HG03342 (cell line): ENCODE measurements around the gene SELPLG.
"Not testable (repeated sequence)": the region's sequence is repeated elsewhere in the genome, so short reads cannot be mapped to it uniquely, and the experiment has no call there.

Experiments used
- ATAC-seq: cut with Tn5 transposase; IDR thresholded peaks from one replicate; pipeline ENCODE4 v1.9.1; 2021; ENCODE audit warnings: mild to moderate bottlenecking, moderate library complexity; ENCODE audit not compliant: unreplicated experiment

The SELPLG gene

DNA sequence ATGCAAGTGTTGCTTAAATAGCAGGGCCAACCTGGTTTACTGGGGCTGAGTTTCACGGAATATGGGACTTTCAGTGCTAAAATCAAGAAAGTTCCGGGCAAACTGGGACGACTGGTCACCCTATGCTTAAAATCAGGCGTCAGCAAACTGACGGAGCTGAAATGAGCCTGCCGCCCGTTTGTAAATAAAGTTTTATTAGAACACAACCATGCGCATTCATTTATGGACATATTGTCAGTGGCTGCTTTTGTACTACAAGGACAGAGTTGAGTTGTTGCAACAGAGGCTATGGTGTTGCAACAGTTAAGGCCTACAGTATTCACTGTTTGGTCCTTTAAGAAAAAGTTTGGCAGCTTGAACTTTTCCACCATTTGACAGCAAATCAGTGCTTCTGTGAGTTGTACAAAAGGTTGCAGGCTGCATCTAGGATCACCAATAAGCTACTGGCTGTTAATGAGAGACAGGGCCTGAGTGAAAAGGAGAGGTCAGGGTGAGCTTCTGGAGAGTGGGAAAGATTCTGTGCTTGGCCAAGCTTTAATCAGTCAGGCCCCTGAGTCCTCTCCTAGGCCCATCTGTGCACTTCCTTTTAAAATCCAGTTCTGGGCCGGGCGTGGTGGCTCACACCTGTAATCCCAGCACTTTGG, 13.3 kb downstream of the SELPLG start:
- no peak for ATAC-seq

DNA sequence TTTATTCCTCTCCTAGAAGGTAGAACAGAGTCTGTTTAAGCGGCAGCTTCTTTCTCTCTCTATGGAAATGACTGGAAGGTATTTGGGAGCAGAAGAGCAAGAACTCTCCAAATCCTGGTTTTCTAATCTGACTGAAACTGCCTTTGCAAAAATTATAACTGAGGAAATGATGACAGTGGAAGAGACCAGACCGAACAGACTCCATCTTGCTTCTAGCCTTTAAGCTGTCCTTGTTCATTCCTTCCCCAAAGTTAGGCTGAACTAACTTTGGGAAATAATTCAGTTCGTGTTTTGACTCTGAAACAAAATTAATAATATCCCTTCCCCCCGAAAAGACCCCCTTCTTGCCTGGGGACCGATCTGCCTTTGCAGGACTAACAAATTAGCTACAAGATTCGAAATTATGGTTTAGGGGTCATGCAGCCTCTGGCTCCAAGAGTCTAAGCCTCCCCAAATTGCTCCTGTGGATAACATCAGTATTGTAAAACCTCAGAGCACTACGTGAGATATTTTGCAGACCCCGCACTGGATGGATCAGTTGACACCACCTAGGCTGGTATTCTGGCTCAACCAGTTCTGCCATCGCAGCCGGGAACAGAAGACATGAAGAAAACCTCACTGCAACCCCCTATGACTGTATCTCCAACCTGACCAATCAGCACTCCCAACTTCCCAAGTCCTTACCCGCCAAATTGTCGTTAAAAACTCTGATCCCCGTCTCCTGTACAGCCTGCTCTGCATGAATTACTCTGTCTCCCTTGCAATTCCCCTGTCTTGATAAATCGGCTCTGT, 14.1 kb downstream of the SELPLG start:
- no peak for ATAC-seq

DNA sequence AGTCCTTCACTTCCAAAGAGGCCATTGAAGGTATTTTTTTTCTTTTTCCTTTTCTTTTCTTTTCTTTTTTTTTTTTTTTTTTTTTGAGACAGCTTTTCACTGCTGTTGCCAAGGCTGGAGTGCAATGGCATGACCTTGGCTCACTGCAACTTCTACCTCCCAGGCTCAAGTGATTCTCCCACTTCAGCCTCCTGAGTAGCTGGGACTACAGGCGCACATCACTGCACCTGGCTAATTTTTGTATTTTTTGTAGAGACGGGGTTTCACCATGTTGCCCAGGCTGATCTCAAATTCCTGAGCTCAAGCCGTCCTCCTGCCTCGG, 14.8 kb downstream of the SELPLG start:
- ATAC-seq, result not testable (repeated sequence)

DNA sequence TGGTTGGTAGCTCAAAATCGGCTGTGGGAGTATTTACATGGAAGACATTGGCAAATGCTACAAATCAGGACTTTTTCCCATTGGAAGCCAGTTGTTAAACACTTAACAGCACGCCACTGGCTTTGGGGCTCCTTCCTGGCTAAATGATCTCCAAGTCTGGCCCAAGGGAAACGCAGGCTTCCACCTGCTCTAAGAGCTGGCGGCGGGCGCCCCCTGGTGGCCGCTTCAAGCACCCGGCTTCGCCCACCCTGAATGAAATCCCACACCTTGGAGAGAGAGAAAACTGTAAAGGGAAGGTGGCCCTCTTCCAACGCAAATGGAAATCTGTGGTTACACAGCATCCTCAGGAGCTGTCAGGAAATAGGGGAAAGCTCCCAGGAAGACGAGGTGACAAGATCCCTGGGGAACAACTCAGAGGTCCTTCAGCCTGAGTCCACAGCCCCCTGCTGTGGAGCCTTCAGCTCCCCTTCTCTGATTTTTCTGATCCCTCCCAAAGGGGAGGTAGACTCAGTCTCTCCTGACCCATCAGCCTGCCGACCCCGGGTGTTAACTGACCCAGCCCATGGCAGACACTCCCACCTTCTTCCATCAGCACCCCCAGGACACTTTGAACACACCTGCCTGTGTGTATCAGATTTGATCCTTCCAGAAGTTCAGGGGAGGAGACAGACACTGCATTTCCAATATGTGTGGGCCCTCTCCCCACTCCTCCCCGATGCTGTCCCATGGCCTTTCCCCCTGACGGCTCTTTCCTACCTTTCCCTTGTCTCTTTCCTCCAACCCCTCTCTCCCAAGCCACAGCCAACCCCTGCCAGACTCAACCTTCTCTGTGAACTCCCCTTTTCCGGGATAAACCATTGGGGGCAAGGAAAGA, 15.4 kb downstream of the SELPLG start:
- peak; percentile 47 for ATAC-seq

DNA sequence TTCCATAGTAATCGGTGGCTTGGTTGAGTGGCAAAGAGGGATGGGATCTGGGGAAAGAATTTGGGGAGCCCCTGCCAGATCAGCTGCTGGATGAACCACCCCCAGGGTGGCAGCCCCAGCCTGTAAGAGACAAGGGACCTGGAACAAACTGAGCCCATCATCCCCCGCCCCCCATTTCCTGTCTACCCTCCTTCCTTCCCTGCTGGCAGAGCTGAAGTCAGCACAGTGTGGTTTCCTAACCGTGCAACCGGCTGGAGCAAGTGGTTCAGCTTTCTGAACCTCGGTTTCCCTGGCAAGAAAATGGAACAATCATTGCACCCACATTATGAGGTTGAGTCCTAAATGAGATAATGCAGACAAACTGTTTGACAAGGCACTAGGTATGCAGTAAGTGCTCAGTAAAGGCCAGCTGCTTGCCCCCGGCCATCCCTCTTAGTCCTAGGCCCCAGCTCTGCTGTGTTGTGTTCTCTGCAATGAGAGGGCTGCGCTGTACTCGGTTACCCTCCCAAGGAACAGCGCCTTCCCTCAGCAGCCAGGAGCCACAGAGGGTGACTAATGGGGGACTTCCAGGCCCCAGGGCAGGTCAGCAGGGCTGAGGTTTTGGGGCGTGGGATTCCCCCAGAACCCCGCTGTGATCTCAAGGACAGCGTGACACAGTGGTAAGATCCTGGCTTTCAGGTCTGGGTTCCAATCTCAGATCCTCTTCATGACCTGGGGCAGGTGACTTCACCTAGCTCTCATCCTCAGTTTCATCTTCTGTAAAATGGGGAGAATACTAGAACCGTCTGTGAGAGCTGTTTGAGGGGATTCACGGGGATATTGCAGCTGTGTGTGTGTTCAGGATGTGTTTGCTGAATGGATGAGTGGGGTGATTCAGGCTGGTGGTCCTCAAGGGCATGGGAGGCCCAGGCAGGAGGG, 16.5 kb downstream of the SELPLG start:
- ATAC-seq, result peak; percentile 73

DNA sequence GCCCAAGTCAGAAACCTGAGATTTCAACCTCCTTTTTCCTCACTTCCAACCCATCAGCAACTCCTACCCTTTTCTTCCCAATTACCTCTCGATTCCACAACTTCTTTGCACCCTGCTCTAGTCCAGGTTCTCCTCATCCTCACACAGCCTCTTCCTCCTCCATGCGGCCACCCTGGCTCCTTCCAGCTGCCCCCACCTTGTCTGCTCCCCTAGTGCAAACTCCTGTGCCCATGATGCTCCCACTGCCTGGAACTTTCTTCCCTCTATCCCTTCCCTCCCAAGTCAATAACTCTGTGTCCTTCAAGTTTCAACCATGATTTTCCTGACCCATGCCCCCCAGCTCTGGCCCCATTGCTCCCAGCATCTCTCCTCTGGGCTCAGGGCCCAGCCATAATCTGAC, 17.3 kb downstream of the SELPLG start:
- ATAC-seq, result no peak

DNA sequence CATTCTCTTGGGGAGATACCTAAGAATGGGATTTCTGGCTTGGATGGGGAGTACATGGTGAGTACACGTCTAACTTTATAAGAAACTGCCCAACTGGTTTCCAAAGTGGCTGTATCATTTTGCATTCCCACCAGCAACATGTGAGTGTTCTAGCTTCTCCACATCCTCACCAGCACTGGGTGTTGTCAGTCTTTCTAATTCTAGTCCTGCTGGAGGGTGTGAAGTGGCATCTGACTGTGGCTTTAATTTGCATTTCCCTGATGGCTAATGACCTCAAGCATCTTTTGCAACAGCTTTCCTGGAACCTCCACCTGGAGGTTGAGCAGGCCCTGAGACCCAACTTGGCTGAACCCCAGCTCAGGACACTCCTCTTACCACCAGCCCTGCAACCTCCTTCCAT, 17.8 kb downstream of the SELPLG start:
- ATAC-seq, result no peak

DNA sequence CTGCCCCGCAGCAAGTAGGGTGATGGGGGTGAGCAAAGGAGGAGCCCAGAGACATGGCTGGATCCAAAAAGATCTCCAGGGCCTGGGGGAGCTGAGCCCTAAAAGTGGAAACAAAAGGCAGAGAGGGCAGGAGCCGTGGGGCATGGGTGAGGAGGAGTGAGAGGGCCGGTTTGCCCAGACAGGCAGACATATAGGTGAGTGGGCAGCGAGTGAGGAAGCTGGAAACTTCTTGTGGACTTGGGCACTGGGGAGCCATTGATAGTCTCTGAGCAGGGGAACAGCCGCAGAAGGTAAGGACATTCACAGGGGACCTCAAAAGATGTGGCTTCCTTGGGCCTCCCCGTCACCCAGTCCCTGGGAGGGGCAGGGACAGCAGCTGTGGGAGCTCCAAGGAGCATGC, 19.1 kb downstream of the SELPLG start:
- ATAC-seq, result no peak

DNA sequence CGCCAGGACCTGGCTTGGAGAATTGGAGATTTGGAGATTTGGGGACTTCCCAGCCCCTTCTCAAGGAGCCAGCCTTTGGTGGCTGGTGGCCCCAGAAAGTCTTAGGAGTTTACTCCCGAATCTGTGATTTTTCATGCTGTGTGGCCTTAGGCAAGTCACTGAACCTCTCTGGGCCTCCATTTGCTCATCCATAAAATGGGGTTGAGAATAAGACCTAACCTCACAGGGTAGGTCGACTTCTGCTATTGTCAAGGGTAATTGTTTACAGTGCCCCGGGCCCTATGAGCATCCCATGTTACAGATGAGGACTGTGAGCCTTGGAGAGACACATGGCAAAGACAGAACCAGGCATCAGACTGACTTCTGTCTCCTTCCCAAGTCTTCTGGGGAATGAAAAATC, 19.7 kb downstream of the SELPLG start:
- no peak for ATAC-seq

DNA sequence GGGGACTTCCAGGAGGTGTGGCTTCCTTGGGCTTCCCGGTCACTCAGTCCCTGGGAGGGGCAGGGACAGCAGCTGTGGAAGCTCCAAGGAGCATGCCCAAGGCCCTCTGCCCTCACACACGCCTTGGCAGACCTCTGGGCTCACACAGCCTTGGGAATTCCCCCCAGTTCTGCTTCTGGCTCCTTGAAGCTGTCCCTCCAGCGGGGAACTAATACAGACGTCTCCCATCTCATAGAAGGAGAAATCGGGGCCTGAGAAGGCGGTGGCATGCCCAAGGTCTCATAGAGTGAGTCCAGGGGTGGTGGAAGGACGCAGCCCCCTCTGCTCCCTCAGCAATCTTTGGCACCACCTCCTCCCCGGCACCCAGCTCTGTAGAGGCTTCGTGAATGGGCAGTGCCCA, 20.1 kb downstream of the SELPLG start:
- no peak for ATAC-seq

DNA sequence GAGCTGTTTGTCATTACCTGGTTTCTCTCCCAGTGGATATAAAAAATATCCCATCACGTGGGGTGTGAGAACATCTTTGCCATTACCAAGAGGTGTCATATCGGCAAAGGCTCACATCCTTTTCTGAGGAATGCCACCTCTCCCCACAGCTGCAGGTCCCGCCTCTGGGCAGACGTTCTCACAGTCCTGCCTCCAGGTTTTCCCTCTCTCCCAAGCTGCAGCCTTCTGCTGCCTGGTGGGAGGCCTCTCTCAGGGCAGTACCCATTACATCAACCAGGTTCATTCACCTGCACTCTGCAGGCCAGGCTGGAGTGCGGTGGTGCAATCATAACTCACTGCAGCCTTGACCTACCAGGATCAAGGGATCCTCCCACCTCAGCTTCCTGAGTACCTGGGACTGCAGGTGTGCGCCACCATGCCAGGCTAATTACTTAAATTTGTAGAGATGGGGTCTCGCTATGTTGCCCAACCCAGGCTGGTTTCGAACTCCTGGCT, 20.9 kb downstream of the SELPLG start:
- ATAC-seq, result no peak

DNA sequence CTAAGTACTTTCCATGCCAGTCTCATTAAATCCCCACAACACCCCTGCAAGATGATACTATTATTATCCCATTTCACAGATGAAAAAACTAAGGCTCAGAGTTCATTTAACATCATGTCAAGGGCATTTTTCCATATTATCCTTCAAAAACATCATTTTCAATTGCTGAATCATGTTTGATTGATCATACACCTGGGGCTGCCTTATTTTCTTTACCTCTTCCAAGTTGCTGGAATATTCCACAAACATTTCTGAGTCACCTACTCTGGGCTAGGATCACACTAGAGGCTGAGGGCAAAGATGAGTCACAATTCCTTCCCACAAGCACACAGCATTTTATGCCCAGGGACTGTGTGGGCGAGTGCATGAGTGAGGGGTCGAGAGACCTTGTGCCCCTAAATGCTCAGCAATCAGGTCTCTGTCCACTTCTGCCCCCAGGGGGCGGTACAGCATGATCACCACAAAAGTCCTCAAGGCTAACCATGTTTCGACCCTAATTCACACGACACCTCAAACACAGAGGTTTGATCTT, 21.7 kb downstream of the SELPLG start:
- no peak for ATAC-seq

DNA sequence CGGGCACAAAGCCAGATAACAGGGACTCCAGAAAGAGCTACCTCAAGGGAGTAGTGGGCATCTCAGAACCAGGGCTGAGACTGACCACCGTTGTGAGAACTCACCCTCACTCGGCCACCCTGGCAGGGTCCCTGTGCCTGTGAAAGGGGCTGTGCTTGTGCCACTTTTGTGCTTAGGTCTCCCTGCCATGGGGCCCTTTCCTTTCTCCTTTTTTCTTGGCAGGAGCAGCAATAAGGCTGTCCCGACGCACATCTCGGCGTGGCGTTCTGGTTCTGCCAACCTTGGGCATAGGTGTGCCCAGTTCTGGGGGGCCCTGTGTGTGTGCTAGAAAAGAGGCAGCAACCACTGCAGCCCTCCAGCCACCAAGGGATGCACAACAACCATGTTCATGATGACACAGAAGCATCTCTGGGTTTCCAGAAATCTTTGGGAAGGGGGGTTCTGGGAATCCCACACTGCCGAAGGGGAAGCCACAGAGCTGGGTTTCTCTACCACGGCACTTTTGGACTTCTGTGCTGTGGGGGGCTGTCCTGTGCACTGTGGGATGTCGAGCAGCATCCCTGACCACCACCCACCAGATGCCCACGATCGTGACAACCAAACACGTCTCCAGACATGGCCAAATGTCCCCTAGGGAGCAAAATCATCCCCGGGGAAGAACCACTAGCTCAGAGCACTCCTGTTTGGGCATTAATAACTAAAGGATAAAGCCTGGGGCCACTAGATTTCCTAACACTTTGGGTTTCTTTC, 22.7 kb downstream of the SELPLG start:
- ATAC-seq, result no peak

DNA sequence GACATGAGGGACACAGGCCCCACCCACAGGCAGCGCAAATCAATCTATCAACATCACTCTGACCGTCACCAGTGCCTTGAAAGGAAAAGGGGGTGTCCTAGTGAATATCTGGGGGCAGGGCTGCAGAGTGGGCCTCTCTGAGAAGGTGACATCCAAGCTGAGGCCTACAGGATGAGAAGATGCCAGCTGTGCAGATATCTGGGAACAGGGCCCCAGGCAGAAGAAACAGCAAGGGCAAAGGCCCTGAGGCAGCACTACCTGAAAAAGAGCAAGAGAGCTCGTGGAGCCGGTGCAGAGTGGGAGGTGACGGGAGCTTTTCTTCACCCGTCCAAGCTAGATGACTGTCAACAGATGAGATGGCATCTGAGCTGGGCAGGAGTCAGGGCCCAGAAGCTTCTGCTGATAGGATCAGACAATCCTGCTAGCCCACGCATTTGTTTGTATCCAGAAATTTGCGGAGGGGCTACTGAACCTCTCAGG, 23.3 kb downstream of the SELPLG start:
- ATAC-seq, result no peak

DNA sequence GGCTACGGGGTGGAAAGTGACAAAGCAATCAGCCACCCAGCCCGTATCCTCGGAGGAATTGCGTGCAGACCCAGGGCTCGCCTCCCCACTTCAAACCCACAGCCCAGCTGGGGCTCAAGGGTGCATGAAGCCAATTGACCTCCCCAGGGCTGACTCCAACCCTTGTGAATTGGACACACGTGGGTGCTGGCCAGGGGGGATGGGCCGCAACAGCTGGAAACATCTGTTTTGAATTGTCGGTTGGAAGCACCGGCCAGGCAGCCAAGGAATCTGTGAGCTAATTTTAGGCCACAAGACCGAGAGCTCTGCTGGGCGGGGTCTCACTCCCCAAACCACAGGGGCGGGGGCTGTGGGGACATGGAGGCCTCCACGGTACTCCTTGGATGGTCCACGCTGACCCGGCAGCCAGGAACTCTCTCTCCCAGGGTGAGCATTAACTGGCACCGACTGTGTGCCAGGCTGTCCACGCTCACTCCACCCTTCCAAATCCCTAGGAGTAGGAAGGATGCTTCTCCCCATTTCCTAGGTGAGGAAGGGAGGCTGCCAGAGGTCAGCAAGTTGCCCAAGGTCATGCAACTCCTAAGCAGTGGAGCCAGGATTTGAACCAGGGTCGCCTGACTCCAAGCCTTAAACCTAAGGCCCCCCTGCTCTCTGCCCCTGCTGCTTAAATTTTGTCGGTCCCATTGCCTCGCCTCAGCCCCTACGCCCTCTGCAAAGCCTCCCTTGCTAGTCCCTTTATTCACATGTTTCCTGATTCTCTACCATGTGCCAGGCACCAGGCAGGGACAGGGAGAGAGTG, 24.0 kb downstream of the SELPLG start:
- ATAC-seq, result peak; percentile 47

DNA sequence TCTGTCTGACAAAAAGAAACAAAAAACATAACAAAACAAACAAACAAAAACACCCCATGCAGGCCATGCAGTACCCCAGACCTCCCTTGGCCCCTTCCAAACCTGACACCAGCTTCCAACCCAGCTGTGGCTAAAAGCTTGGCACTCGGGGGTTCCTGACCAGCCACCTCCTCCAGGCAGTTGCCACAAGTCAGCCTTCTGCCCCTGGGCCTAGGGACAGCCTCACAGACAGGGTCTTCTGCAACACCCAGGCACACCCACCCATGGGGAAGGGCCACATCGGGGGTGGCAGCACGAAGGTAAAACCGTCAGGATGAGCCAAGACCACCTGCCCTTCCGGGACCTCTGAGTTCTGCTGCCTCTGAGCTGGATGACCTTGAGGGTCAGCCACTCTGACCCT, 25.1 kb downstream of the SELPLG start:
- ATAC-seq, result no peak

DNA sequence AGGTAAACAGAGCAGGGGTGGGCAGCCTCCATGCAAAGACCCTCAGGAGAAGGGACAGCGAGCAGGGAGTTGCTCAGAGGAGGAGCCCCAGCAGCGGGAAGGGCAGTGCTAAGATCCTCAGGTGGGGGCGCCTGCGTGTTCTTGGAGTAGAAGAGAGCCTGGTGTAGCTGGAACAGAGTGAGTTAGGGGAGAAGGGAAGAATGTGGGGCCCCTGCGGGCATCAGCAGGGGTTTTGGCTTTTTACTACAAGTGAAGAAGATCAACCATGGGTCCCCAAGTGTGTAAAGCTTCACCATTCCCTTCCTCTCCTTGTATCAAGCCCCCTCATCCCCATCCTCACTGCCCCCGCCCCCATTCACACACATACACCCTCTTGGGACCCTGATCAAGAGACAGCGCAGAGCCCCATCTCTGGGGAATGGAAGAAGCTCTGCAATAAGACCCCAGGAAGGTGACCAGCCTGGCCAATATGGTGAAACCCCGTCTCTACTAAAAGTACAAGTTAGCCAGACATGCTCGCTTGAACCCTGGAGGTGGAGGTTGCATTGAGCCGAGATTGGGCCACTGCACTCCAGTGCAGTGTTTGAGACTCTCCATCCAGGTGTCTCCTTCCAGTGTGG, 25.6 kb downstream of the SELPLG start:
- no peak for ATAC-seq

DNA sequence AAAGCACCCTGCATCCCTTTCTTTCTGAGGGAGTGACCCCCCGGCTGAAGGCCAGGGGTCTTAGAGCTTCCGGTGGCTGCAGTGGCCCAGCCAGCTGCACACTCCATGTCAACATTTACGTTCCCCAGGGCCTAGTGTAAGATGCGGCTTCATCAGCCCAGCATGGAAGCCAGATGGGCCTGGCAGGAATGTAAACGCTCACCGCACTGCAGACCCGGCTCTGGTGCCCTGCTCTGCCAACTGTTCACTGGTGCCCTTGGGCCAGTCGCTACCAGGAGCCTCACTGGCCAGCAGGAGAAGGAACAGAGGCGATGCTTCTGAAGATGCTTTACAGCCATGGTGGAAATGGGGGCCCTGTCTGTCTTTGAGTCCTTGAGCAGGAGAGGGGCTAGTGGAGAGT, 27.2 kb downstream of the SELPLG start:
- no peak for ATAC-seq
